Measurements from ENCODE around the gene RNF20. TPM values are rescaled to one million over a fixed set of nuclear protein-coding genes. Genes with fewer than 3 reads are reported as not detected.
"Not testable (repeated sequence)": the region's sequence is repeated elsewhere in the genome, so short reads cannot be mapped to it uniquely, and the experiment has no call there.

The RNF20 gene
- total RNA-seq, 1 donor from 2014 or later = 53.7 TPM

GRCh38 chr9:101524371-101524770, 9.3 kb upstream of the RNF20 start:
- DNase-seq (no peak), ATAC-seq (no peak)
- intact Hi-C loops (cut with micrococcal nuclease) = no loop called here

- DNase-seq = no peak
- no peak for ATAC-seq
Measured at GRCh38 chr9:101527066-101527465, 6.6 kb upstream of the RNF20 start.

GRCh38 chr9:101528015-101528414, 5.6 kb upstream of the RNF20 start:
- intact Hi-C loops (cut with micrococcal nuclease) = no loop called here
- DNase-seq = no peak
- ATAC-seq = no peak

More at GRCh38 chr9:101527066-101527465, 6.6 kb upstream of the RNF20 start:
- intact Hi-C loops (cut with micrococcal nuclease) = no loop called here

GRCh38 chr9:101530076-101530711, 3.5 kb upstream of the RNF20 start:
- intact Hi-C loops (cut with micrococcal nuclease) = loop anchor here (5.0 kb wide), 2 partner anchors 73 to 133 kb away; partner anchors contain the start of genes MRPL50 and ZNF189
- peak; percentile 48 for DNase-seq
- ATAC-seq = peak; percentile 40

- intact Hi-C loops (cut with micrococcal nuclease) = no loop called here
- ATAC-seq (no peak), DNase-seq (no peak)
Measured at GRCh38 chr9:101536351-101536750, 2.7 kb downstream of the RNF20 start.

- ATAC-seq (no peak), DNase-seq (no peak)
- intact Hi-C loops (cut with micrococcal nuclease) = no loop called here
Measured at GRCh38 chr9:101536938-101537337, 3.3 kb downstream of the RNF20 start.

- intact Hi-C loops (cut with micrococcal nuclease) = no loop called here
- no peak for DNase-seq
- ATAC-seq = no peak
Measured at GRCh38 chr9:101540069-101540468, 6.4 kb downstream of the RNF20 start.

GRCh38 chr9:101543098-101543735, 9.6 kb downstream of the RNF20 start:
- intact Hi-C loops (cut with micrococcal nuclease) = no loop called here
- ATAC-seq (no peak), DNase-seq (no peak)

GRCh38 chr9:101549472-101550098, 15.9 kb downstream of the RNF20 start:
- DNase-seq; intact Hi-C loops (cut with micrococcal nuclease); ATAC-seq: not testable (repeated sequence)

- intact Hi-C loops (cut with micrococcal nuclease) = no loop called here
Measured at GRCh38 chr9:101561740-101562139, 28.1 kb downstream of the RNF20 start.

GRCh38 chr9:101562966-101563365, 29.3 kb downstream of the RNF20 start:
- intact Hi-C loops (cut with micrococcal nuclease) = no loop called here
- DNase-seq (no peak), ATAC-seq (no peak)

More at GRCh38 chr9:101561740-101562139, 28.1 kb downstream of the RNF20 start:
- no peak for ATAC-seq
- no peak for DNase-seq

- ATAC-seq (no peak), DNase-seq (no peak)
- intact Hi-C loops (cut with micrococcal nuclease) = no loop called here
Measured at GRCh38 chr9:101564252-101564651, 30.6 kb downstream of the RNF20 start.

GRCh38 chr9:101566904-101567724, 33.5 kb downstream of the RNF20 start:
- intact Hi-C loops (cut with micrococcal nuclease) = no loop called here
- DNase-seq (no peak), ATAC-seq (no peak)

- intact Hi-C loops (cut with micrococcal nuclease) = no loop called here
- ATAC-seq (no peak), DNase-seq (no peak)
Measured at GRCh38 chr9:101567725-101568350, 34.2 kb downstream of the RNF20 start.

GRCh38 chr9:101569741-101570501, 36.3 kb downstream of the RNF20 start:
- ATAC-seq (peak; percentile 86), DNase-seq (no peak)
- intact Hi-C loops (cut with micrococcal nuclease) = no loop called here

- ATAC-seq (no peak), DNase-seq (no peak)
- intact Hi-C loops (cut with micrococcal nuclease) = no loop called here
Measured at GRCh38 chr9:101571114-101571513, 37.5 kb downstream of the RNF20 start.

GRCh38 chr9:101572316-101572715, 38.7 kb downstream of the RNF20 start:
- ATAC-seq (no peak), DNase-seq (no peak)
- intact Hi-C loops (cut with micrococcal nuclease) = no loop called here

GRCh38 chr9:101574731-101575333, 41.2 kb downstream of the RNF20 start:
- intact Hi-C loops (cut with micrococcal nuclease) = no loop called here
- no peak for ATAC-seq
- DNase-seq = no peak
